Measurements from ENCODE around the gene LHFPL2. TPM values are rescaled to one million over a fixed set of nuclear protein-coding genes. Genes with fewer than 3 reads are reported as not detected.

LHFPL2 gene
- polyA plus RNA-seq, 1 of the 3 experiments (the other 2 are of a cell fraction) = 10.4 TPM

GRCh38 chr5:78594610-78595457, 53.7 kb downstream of the LHFPL2 start:
- Histone ChIP-seq H3F3A (replicated peaks; ENCODE audit: insufficient read depth) (peaks cover 58% of the 10 kb centered on the region), H3K9me2 (no peaks in the 10 kb centered on the region), H3K79me2 (ENCODE audit: insufficient read depth) (peaks cover 89% of the 10 kb centered on the region), H4K20me1 (ENCODE audit: insufficient read depth) (no peaks in the 10 kb centered on the region), H2AFZ (ENCODE audit: low read depth) (no peak overlapping the region), H3K27me3 (ENCODE audit: insufficient read depth) (no peaks in the 10 kb centered on the region), H3K27ac (ENCODE audit: low read depth in 2 of 2, low read length in 1 of 2) (peak overlapping the region; percentile 79 to 100), H3K4me3 (ENCODE audit: low read depth in 2 of 2, low read length in 1 of 2) (no peak overlapping the region), H3K4me2 (peak overlapping the region; percentile 68), H3K4me1 (ENCODE audit: control insufficient read depth in 1 of 2, insufficient read depth in 2 of 2, low read depth in 1 of 2, low read length in 1 of 2) (peaks cover 34 to 71% of the 10 kb centered on the region in 2 experiments), H3K9ac (peak overlapping the region; percentile 76), H3K36me3 (replicated peaks in 1 of 2; ENCODE audit: control insufficient read depth in 1 of 2, insufficient read depth in 2 of 2, low read length in 1 of 2) (peaks cover 0 to 16% of the 10 kb centered on the region in 2 experiments), H3K9me3 (no peaks in the 10 kb centered on the region)
- DNase-seq = no peak
- ChIA-PET CTCF (interaction anchor here (1.5 kb wide), 1 partner anchor 61 kb away, joined by 4 read pairs; no protein-coding TSS in a partner anchor), POLR2A (no interaction called here)
- WGBS (ENCODE audit: low lambda C conversion rate) = 35% methylated on average over 7 of the region's 7 CpGs
- peak; percentile 96 for TF ChIP-seq FOSL2 (IDR thresholded peaks at IDR 0.05; ENCODE audit: borderline replicate concordance, low read depth)
- peak; percentile 100 for TF ChIP-seq RXRA (IDR thresholded peaks at IDR 0.05; ENCODE audit: borderline replicate concordance, low read depth)
- peak; percentile 58; the same call in 1 of the 2 replicates for TF ChIP-seq MEF2A (IDR thresholded peaks at IDR 0.05; ENCODE audit: borderline replicate concordance, low read depth)
- no peak; the same call in 1 of the 2 replicates for TF ChIP-seq MXI1 (IDR thresholded peaks at IDR 0.05; ENCODE audit: low read depth, low read length)
- TF ChIP-seq PBX3 (IDR thresholded peaks at IDR 0.05) = peak; percentile 71
- TF ChIP-seq ELF1 (IDR thresholded peaks at IDR 0.05) = peak; percentile 41; the same call in 1 of the 2 replicates
- TF ChIP-seq EP300 (IDR thresholded peaks at IDR 0.05; ENCODE audit: borderline replicate concordance in 1 of 2, low read depth in 1 of 2, low read length in 1 of 2) = peak in 1 of 2 experiments; percentile 91; a peak in 2 of 4 replicates
- no peak for TF ChIP-seq EZH2phosphoT487 (IDR thresholded peaks at IDR 0.05; ENCODE audit: borderline replicate concordance, low read depth)
- no peak for TF ChIP-seq IRF3 (IDR thresholded peaks at IDR 0.05; ENCODE audit: low read depth, low read length)
- no peak for TF ChIP-seq REST (IDR thresholded peaks at IDR 0.05; ENCODE audit: low read depth, low read length)
- peak; percentile 82; the same call in 1 of the 2 replicates for TF ChIP-seq SIN3A (IDR thresholded peaks at IDR 0.05; ENCODE audit: borderline replicate concordance, low read depth, low read length)
- no peak for TF ChIP-seq USF2 (IDR thresholded peaks at IDR 0.05; ENCODE audit: borderline replicate concordance, low read depth, low read length)
- TF ChIP-seq FOXJ3 (CRISPR knock-in tag; IDR thresholded peaks at IDR 0.05) = no peak
- no peak; the same call in 1 of the 2 replicates for TF ChIP-seq CTCF (IDR thresholded peaks at IDR 0.05)
- TF ChIP-seq POLR2AphosphoS5 (IDR thresholded peaks at IDR 0.05; ENCODE audit: low read depth, low read length) = peak; percentile 83; the same call in 1 of the 2 replicates
- peak; percentile 68; the same call in 1 of the 2 replicates for TF ChIP-seq TEAD4 (IDR thresholded peaks at IDR 0.05; ENCODE audit: borderline replicate concordance, insufficient read depth)
- no peak for TF ChIP-seq NRF1 (IDR thresholded peaks at IDR 0.05; ENCODE audit: low read depth, low read length)
- TF ChIP-seq RAD21 (IDR thresholded peaks at IDR 0.05; ENCODE audit: low read length) = no peak
- TF ChIP-seq FOXM1 (IDR thresholded peaks at IDR 0.05; ENCODE audit: low read depth) = peak; percentile 72
- TF ChIP-seq NFIC (IDR thresholded peaks at IDR 0.05; ENCODE audit: borderline replicate concordance) = peak; percentile 93
- TF ChIP-seq GABPA (IDR thresholded peaks at IDR 0.05; ENCODE audit: low read depth) = peak; percentile 32; the same call in 1 of the 2 replicates
- no peak; the same call in 1 of the 2 replicates for TF ChIP-seq SMC3 (IDR thresholded peaks at IDR 0.05; ENCODE audit: low read depth, low read length)
